A549 (cell line): ENCODE results near the gene CGB2. TPM values are rescaled to one million over a fixed set of nuclear protein-coding genes. Genes with fewer than 3 reads are reported as not detected.

Experiments used
- ATOH8 ChIP-seq: fragments of 250-450 bp; sonication (Bioruptor Pico); IDR thresholded peaks from 2 replicates; pipeline ENCODE4 v1.5.0; 2020; ENCODE audit warnings: low read depth, mild to moderate bottlenecking, moderate library complexity
- BCL3 ChIP-seq: fragments of >200 bp; sonication (Bioruptor Twin); formaldehyde crosslinking; IDR thresholded peaks from 3 replicates; pipeline ENCODE4 v1.6.1; 2016
- BHLHE40 ChIP-seq: IDR thresholded peaks from 2 replicates; pipeline ENCODE4 v1.6.1; 2012; ENCODE audit warnings: low read depth, low read length, inconsistent platforms
- CBX2 ChIP-seq: fragments of 200-600 bp; sonication (generic); IDR thresholded peaks from 2 replicates; pipeline ENCODE4 v1.6.1; 2016; ENCODE audit warnings: low read depth, mild to moderate bottlenecking, borderline replicate concordance
- CEBPB ChIP-seq, 2 experiments: fragments of >200 bp in 1 of 2; sonication (Bioruptor Twin) in 1 of 2; formaldehyde crosslinking in 1 of 2; IDR thresholded peaks; 2 replicates each; pipeline ENCODE4 v1.6.1; 2012 to 2016
- CHD2 ChIP-seq: fragments of 150-350 bp; IDR thresholded peaks from 2 replicates; pipeline ENCODE4 v1.6.1; 2014; ENCODE audit warnings: low read length; ENCODE audit not compliant: partially characterized antibody
- CTCF ChIP-seq: fragments of >200 bp; sonication (Bioruptor Twin); formaldehyde crosslinking; IDR thresholded peaks from 3 replicates; pipeline ENCODE4 v1.5.1; 2016
- EHF ChIP-seq: fragments of 250-450 bp; sonication (Bioruptor Pico); IDR thresholded peaks from 2 replicates; pipeline ENCODE4 v1.5.0; 2020; ENCODE audit warnings: mild to moderate bottlenecking
- EP300 ChIP-seq, 2 experiments: fragments of >200 bp; sonication (Bioruptor Twin); formaldehyde crosslinking; IDR thresholded peaks; 2 replicates in 1 of 2; 3 replicates in 1 of 2; pipeline ENCODE4 v1.6.1; 2016 to 2017
- ESRRA ChIP-seq: fragments of 150-350 bp; IDR thresholded peaks from 2 replicates; pipeline ENCODE4 v1.6.1; 2014; ENCODE audit warnings: mild to moderate bottlenecking, low read length, borderline replicate concordance
- FOSB ChIP-seq: fragments of 250-450 bp; sonication (Bioruptor Pico); IDR thresholded peaks from 2 replicates; pipeline ENCODE4 v1.5.0; 2020; ENCODE audit warnings: mild to moderate bottlenecking, moderate library complexity
- HDAC2 ChIP-seq: fragments of 200-600 bp; sonication (generic); IDR thresholded peaks from 2 replicates; pipeline ENCODE4 v1.6.1; 2016
- HEYL ChIP-seq: fragments of 250-450 bp; sonication (Bioruptor Pico); IDR thresholded peaks from 2 replicates; pipeline ENCODE4 v1.8.0; 2021; ENCODE audit warnings: mild to moderate bottlenecking, moderate library complexity
- HMGXB4 ChIP-seq: fragments of 250-450 bp; sonication (Bioruptor Pico); IDR thresholded peaks from 2 replicates; pipeline ENCODE4 v1.5.0; 2021; ENCODE audit warnings: mild to moderate bottlenecking, moderate library complexity, borderline replicate concordance
- HOXA7 ChIP-seq: fragments of 250-450 bp; sonication (Bioruptor Pico); IDR thresholded peaks from 2 replicates; pipeline ENCODE4 v1.5.0; 2020; ENCODE audit warnings: mild to moderate bottlenecking, moderate library complexity
- HOXB13 ChIP-seq: fragments of 250-450 bp; sonication (Bioruptor Pico); IDR thresholded peaks from 2 replicates; pipeline ENCODE4 v1.5.0; 2020; ENCODE audit warnings: low read depth, mild to moderate bottlenecking, moderate library complexity
- HOXB5 ChIP-seq: fragments of 250-450 bp; sonication (Bioruptor Pico); IDR thresholded peaks from 2 replicates; pipeline ENCODE4 v1.5.0; 2020; ENCODE audit warnings: mild to moderate bottlenecking, moderate library complexity
- JUN ChIP-seq, 2 experiments: fragments of >200 bp; sonication (Bioruptor Twin); formaldehyde crosslinking; IDR thresholded peaks; 2 replicates in 1 of 2; 3 replicates in 1 of 2; pipeline ENCODE4 v1.6.1; 2016 to 2017
- JUNB ChIP-seq: fragments of >200 bp; sonication (Bioruptor Twin); formaldehyde crosslinking; IDR thresholded peaks from 2 replicates; pipeline ENCODE4 v1.6.1; 2016
- MAFK ChIP-seq: fragments of 450-650 bp; IDR thresholded peaks from 2 replicates; pipeline ENCODE4 v1.6.1; 2014; ENCODE audit not compliant: partially characterized antibody
- MAX ChIP-seq: IDR thresholded peaks from 2 replicates; pipeline ENCODE4 v1.6.1; 2012
- MAZ ChIP-seq: fragments of 150-350 bp; IDR thresholded peaks from 2 replicates; pipeline ENCODE4 v1.6.1; 2014; ENCODE audit warnings: antibody characterized with exemption, low read depth, low read length, borderline replicate concordance
- NFE2L2 ChIP-seq: fragments of 150-350 bp; conservative IDR thresholded peaks from 2 replicates; pipeline ENCODE4 v1.6.1; 2014; ENCODE audit warnings: low read length
- NR3C1 ChIP-seq: fragments of >200 bp; sonication (Bioruptor Twin); formaldehyde crosslinking; IDR thresholded peaks from 3 replicates; pipeline ENCODE4 v1.6.1; 2017
- PHF8 ChIP-seq: fragments of 200-600 bp; sonication (generic); IDR thresholded peaks from 2 replicates; pipeline ENCODE4 v1.6.1; 2016; ENCODE audit warnings: low read depth, mild to moderate bottlenecking, antibody characterized with exemption, moderate library complexity, borderline replicate concordance
- RARB ChIP-seq: fragments of 250-450 bp; sonication (Bioruptor Pico); IDR thresholded peaks from 2 replicates; pipeline ENCODE4 v1.8.0; 2021; ENCODE audit warnings: mild to moderate bottlenecking, moderate library complexity
- REST ChIP-seq: fragments of 200-600 bp; sonication (generic); IDR thresholded peaks from 2 replicates; pipeline ENCODE4 v1.6.1; 2016; ENCODE audit warnings: antibody characterized with exemption, mild to moderate bottlenecking, moderate library complexity
- RFX5 ChIP-seq: fragments of 450-650 bp; IDR thresholded peaks from 2 replicates; pipeline ENCODE4 v1.7.1; 2014; ENCODE audit warnings: antibody characterized with exemption, mild to moderate bottlenecking, moderate library complexity
- RNF2 ChIP-seq: fragments of 200-600 bp; sonication (generic); IDR thresholded peaks from 2 replicates; pipeline ENCODE4 v1.6.1; 2016; ENCODE audit warnings: low read depth, mild to moderate bottlenecking, antibody characterized with exemption, moderate library complexity, borderline replicate concordance
- SMC3 ChIP-seq: fragments of >200 bp; sonication (Bioruptor Twin); formaldehyde crosslinking; IDR thresholded peaks from 3 replicates; pipeline ENCODE4 v1.6.1; 2018; ENCODE audit warnings: inconsistent platforms
- SREBF2 ChIP-seq: fragments of 450-650 bp; IDR thresholded peaks from 2 replicates; pipeline ENCODE4 v1.6.1; 2014; ENCODE audit warnings: mild to moderate bottlenecking, moderate library complexity
- TFCP2L1 ChIP-seq: fragments of 250-450 bp; sonication (Bioruptor Pico); IDR thresholded peaks from 2 replicates; pipeline ENCODE4 v1.5.0; 2021; ENCODE audit warnings: mild to moderate bottlenecking
- ZFP36 ChIP-seq: fragments of 450-650 bp; IDR thresholded peaks from 2 replicates; pipeline ENCODE4 v1.6.1; 2014; ENCODE audit warnings: borderline replicate concordance; ENCODE audit not compliant: partially characterized antibody
- ZNF302 ChIP-seq: fragments of 250-450 bp; sonication (Bioruptor Pico); IDR thresholded peaks from 2 replicates; pipeline ENCODE4 v1.9.0; 2021; ENCODE audit warnings: inconsistent platforms, mild to moderate bottlenecking, moderate library complexity
- polyA plus RNA-seq, 4 experiments: library from polyadenylated mRNA; depleted of rRNA in 3 of 4; stranded (reverse); fragments of >200 nt; fragmentation: RNase III in 1 of 4; extraction: RNeasy Plus Mini Kit Qiagen cat#74134 plus additional on column Dnase treatment in 1 of 4; gene quantifications; 2 replicates in 3 of 4; 3 replicates in 1 of 4; pipeline ENCODE4 v1.2.3, GENCODE V29; 2011 to 2017

The CGB2 gene
- polyA plus RNA-seq, 2 of the 4 experiments (the other 2 are of a cell fraction), result not detected

- no peak for TF ChIP-seq REST
- TF ChIP-seq CTCF, result peak; percentile 82
- no peak for TF ChIP-seq ZFP36
- peak; percentile 68; the same call in 1 of the 2 replicates for TF ChIP-seq PHF8
- no peak for TF ChIP-seq HDAC2
- no peak for TF ChIP-seq HMGXB4 (CRISPR knock-in tag)
- TF ChIP-seq EHF, result no peak
- TF ChIP-seq RNF2, result no peak
- no peak for TF ChIP-seq HOXB13 (CRISPR knock-in tag)
- TF ChIP-seq BCL3, result peak; percentile 56; the same call in 2 of the 3 replicates
- TF ChIP-seq JUNB, result no peak
- TF ChIP-seq SREBF2, result no peak
- peak; percentile 61; the same call in 1 of the 2 replicates for TF ChIP-seq RFX5
- no peak for TF ChIP-seq HOXB5 (CRISPR knock-in tag)
- no peak for TF ChIP-seq TFCP2L1 (CRISPR knock-in tag)
- no peak for TF ChIP-seq CBX2
- TF ChIP-seq CHD2, result peak; percentile 71
- TF ChIP-seq RARB (CRISPR knock-in tag), result no peak
- TF ChIP-seq MAZ, result no peak
- no peak for TF ChIP-seq ESRRA
- TF ChIP-seq JUN (IDR thresholded peaks at IDR 0.05), result peak in 1 of 2 experiments; percentile 49; a peak in 3 of 5 replicates
- no peak for TF ChIP-seq BHLHE40
- no peak for TF ChIP-seq MAFK
- TF ChIP-seq NFE2L2, result no peak
- TF ChIP-seq SMC3, result peak; percentile 65; the same call in 2 of the 3 replicates
- peak; percentile 83 for TF ChIP-seq MAX
- TF ChIP-seq ZNF302 (CRISPR knock-in tag), result no peak
- no peak for TF ChIP-seq HOXA7 (CRISPR knock-in tag)
- no peak for TF ChIP-seq HEYL (CRISPR knock-in tag)
- no peak for TF ChIP-seq NR3C1
- no peak for TF ChIP-seq EP300 (IDR thresholded peaks at IDR 0.05)
- TF ChIP-seq FOSB (CRISPR knock-in tag), result no peak
- peak in 1 of 2 experiments; percentile 88; a peak in 2 of 4 replicates for TF ChIP-seq CEBPB (IDR thresholded peaks at IDR 0.05)
- no peak for TF ChIP-seq ATOH8 (CRISPR knock-in tag)
These were observed 38.3 kb upstream of the CGB2 start, which contains the start of the genes GYS1 and RUVBL2 (continued) for GRCh38 chr19:48993175-48994034.
